ENCODE results near the gene EARS2.
A peak's percentile ranks its signal among the peaks of the same experiment; 100 is the strongest.

Gene EARS2

DNA sequence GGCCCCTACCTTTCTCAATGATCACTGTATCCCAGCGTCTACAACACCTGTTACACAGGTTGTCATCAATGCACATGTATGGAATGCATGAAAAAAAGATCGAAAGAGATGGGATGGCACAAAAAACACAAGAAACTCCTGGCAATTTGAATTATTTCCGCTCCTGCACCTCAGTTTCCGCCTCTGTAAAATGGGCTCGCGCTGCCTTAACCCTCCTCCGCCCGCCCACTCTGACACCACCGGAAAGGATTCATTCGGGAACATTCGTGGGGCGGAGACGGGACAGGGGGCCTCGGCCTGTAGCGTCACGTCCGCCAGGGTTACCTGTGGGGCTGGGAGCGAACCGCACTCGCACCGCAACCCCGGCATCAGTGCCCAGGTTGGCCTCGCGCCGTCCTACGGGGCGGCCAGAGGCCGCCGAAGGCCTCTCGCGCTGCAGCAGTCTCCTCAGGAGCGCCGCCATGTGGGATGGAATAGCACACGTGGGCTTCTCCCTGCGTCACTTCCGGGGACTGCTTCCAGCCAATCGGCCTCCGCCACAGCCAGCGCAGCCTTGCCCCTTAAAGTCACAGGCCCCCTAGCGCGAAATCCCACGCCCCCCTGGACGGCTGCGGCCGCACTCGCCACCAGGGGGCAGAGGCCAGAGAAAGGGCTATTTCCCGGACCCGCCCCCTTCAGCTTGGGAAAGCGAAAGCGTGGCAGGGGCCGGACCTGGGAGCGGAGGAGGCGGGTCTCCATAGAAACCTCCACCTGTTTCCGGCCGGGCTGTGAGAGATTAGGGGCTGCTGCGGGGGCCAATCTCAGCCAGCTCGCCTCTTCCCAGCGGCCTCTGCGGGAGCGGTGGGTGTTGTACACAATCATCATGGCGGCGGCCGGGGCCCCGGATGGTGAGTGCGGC is at the start of gene EARS2, which contains the start of gene UBFD1:
EARS2 (minus strand) TSS at position 470 of the 898 bp plus-strand sequence; CDS start at position 463, 7 bp downstream.
UBFD1 (plus strand) TSS at position 847 of the 898 bp plus-strand sequence; CDS start at position 863, 16 bp downstream.
- H3K4me3 ChIP-seq (ENCODE audit: low read depth, low read length) = peak within 1 kb of the TSS; percentile 97
- peak; percentile 98 for DNase-seq (ENCODE audit: low read depth)
- TF ChIP-seq POLR2A (IDR thresholded peaks at IDR 0.05; ENCODE audit: extremely low read depth, insufficient read length) (peak; percentile 51), MYC (IDR thresholded peaks at IDR 0.05; ENCODE audit: low read depth, low read length) (peak; percentile 99)
- TF ChIP-seq, protein P1, sequence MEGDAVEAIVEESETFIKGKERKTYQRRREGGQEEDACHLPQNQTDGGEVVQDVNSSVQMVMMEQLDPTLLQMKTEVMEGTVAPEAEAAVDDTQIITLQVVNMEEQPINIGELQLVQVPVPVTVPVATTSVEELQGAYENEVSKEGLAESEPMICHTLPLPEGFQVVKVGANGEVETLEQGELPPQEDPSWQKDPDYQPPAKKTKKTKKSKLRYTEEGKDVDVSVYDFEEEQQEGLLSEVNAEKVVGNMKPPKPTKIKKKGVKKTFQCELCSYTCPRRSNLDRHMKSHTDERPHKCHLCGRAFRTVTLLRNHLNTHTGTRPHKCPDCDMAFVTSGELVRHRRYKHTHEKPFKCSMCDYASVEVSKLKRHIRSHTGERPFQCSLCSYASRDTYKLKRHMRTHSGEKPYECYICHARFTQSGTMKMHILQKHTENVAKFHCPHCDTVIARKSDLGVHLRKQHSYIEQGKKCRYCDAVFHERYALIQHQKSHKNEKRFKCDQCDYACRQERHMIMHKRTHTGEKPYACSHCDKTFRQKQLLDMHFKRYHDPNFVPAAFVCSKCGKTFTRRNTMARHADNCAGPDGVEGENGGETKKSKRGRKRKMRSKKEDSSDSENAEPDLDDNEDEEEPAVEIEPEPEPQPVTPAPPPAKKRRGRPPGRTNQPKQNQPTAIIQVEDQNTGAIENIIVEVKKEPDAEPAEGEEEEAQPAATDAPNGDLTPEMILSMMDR (IDR thresholded peaks at IDR 0.05; ENCODE audit: low read depth, low read length) = peak; percentile 63
- TF ChIP-seq, protein P2, sequence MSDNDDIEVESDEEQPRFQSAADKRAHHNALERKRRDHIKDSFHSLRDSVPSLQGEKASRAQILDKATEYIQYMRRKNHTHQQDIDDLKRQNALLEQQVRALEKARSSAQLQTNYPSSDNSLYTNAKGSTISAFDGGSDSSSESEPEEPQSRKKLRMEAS (IDR thresholded peaks at IDR 0.05; ENCODE audit: low read depth, low read length) = peak; percentile 99

DNA sequence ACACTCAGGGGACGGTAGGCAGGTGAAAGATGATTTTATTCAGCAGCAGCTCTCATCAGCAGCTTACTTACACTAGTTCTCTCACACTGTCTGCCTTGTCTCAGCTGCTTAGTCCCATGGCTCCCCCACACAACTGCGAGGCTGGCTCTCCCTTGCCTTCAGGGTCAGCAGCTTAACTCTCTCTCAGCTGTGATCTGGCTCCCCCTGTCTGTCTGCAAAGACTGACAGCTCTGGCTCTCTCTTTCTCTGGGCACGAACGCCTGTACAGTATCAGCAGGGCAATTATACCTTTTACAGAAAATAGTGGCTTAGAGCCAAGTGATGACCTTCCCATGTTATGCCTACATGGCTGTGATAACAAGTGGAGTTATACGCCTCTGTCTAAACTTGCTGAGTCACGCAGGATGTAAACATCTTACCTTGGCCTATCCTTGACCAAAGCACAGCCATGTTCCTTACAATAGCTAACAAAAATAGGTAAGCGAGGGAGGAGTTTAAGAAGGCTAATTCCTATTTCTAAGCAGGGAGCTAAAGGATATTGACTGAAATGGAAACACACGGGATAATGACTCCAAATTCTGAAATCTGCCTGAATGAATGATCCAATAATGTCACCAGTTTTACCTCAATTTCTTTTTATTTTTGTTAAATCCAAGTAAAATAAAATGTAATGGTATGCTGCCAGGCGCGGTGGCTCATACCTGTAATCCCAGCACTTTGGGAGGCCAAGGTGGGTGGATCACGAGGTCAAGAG is 40.0 kb upstream of the EARS2 start:
- peak; percentile 76 for DNase-seq (ENCODE audit: low read depth)
- TF ChIP-seq MYC (IDR thresholded peaks at IDR 0.05; ENCODE audit: low read depth, low read length) (no peak), POLR2A (IDR thresholded peaks at IDR 0.05; ENCODE audit: extremely low read depth, insufficient read length) (no peak)
- TF ChIP-seq, protein P2 (IDR thresholded peaks at IDR 0.05; ENCODE audit: low read depth, low read length) = peak; percentile 16; the same call in 1 of the 2 replicates
- TF ChIP-seq, protein P1 (IDR thresholded peaks at IDR 0.05; ENCODE audit: low read depth, low read length) = peak; percentile 61
- no peak overlapping the region for H3K4me3 ChIP-seq (ENCODE audit: low read depth, low read length)

DNA sequence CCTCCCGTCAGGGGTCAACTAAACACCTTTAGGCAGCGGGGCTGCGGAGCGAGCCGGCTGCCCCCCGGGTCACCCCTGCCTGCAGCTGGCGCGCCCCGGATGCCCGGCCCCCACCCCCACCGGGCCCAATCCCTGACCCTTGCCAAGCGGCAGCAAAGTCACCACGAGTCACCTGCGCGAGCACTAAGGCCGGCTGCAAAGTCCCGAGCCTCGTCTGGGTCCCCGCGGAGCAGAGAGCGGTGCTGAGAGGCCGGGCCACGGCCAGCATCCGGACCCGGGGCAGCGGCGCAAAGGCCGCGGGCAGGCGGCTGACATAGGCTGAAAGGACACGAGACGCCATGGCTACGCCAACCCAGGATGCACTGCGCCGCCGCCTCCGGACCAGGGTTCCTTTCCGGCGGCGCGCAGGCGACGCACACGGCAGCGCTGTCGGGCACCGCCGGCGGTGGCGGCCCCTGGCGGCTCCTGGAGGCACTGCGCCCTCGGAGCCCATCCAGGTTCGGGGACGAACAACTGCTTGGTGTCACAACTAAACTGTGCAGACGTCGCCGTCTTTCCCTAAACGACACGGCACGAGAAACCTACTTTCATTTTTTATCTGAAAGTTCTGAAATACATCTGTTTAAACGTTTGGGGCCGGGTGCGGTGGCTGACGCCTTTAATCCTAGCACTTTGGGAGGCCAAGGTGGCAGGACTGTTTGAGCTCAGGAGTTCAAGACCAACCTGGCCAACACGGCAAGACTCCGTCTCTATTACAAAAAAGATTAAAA is 39.0 kb upstream of the EARS2 start, which contains the start of gene NDUFAB1:
NDUFAB1 (minus strand) TSS at position 366 of the 770 bp plus-strand sequence; CDS start at position 340, 26 bp downstream.
- peak within 1 kb of the TSS; percentile 100 for H3K4me3 ChIP-seq (ENCODE audit: low read depth, low read length)
- DNase-seq (ENCODE audit: low read depth) = peak; percentile 90
- TF ChIP-seq MYC (IDR thresholded peaks at IDR 0.05; ENCODE audit: low read depth, low read length) (peak; percentile 91), POLR2A (IDR thresholded peaks at IDR 0.05; ENCODE audit: extremely low read depth, insufficient read length) (peak; percentile 73)
- TF ChIP-seq, protein P1 (IDR thresholded peaks at IDR 0.05; ENCODE audit: low read depth, low read length) = peak; percentile 88
- TF ChIP-seq, protein P2 (IDR thresholded peaks at IDR 0.05; ENCODE audit: low read depth, low read length) = peak; percentile 81

DNA sequence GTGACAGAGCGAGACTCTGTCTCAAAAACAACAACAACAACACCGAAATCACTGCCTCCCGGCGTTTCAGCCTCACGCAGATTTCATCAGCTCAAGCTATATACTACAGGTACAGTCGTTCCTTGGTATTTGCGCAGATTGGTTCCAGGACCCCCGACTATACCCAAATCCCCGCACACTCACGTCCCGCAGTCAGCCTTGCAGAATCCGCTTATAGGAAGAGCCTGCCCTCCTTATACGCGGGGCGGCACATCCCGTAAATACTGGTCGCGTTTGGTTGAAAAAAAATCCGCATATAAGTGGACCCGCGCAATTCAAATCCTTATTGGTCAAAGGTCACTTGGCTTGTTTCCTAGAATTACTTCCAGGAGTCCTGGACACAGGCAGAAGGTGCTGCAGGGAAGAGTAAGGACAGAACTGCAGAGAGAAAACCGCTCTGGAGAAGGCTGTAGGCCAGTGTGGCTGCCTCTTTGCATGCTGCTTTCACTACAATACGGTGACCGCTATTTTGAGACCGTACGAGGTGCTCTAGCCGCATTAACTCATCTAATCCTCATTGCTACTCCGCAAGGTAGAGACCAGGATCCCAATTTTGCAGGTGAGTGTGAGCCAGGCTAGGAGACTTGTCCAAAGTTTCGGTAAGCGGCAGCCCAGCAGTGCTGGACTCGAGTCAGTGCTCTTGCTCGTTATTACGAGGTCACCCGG is 38.2 kb upstream of the EARS2 start:
- H3K4me3 ChIP-seq (ENCODE audit: low read depth, low read length) = peak overlapping the region; percentile 100
- no peak for DNase-seq (ENCODE audit: low read depth)
- TF ChIP-seq, protein P2 (IDR thresholded peaks at IDR 0.05; ENCODE audit: low read depth, low read length) = no peak
- TF ChIP-seq, protein P1 (IDR thresholded peaks at IDR 0.05; ENCODE audit: low read depth, low read length) = no peak
- no peak for TF ChIP-seq MYC (IDR thresholded peaks at IDR 0.05; ENCODE audit: low read depth, low read length)
- no peak for TF ChIP-seq POLR2A (IDR thresholded peaks at IDR 0.05; ENCODE audit: extremely low read depth, insufficient read length)
